HAP-1 (cell line): Measurements from ENCODE around the gene PTGR2.
"Not testable (repeated sequence)": the region's sequence is repeated elsewhere in the genome, so short reads cannot be mapped to it uniquely, and the experiment has no call there.

Source experiments
- DNase-seq, 2 experiments: peaks; one replicate each; pipeline ENCODE4 v3.0.0-alpha.2; 2016 to 2020; ENCODE audit warnings: low spot score in 2 of 2
- H3K27me3 ChIP-seq: fragments of 250-450 bp; sonication (Bioruptor Pico); 2 replicates; pipeline ENCODE4 v1.5.1; 2020; ENCODE audit warnings: low read depth, mild to moderate bottlenecking, moderate library complexity
- H3K36me3 ChIP-seq: fragments of 250-450 bp; sonication (Bioruptor Pico); replicated peaks from 2 replicates; pipeline ENCODE4 v1.5.1; 2020; ENCODE audit warnings: mild to moderate bottlenecking
- H3K4me1 ChIP-seq: fragments of 250-450 bp; sonication (Bioruptor Pico); 2 replicates; pipeline ENCODE4 v1.5.1; 2020; ENCODE audit warnings: mild to moderate bottlenecking
- H3K4me3 ChIP-seq: fragments of 250-450 bp; sonication (Bioruptor Pico); 2 replicates; pipeline ENCODE4 v1.5.1; 2020; ENCODE audit warnings: mild to moderate bottlenecking, moderate library complexity
- H3K9me3 ChIP-seq: fragments of 250-450 bp; sonication (Bioruptor Pico); 2 replicates; pipeline ENCODE4 v1.5.1; 2020; ENCODE audit warnings: mild to moderate bottlenecking, moderate library complexity
- in situ Hi-C: fragments of 300-500 bp; cut with MboI; formaldehyde crosslinking; loops from 3 replicates; pipeline ENCODE4 v1.14.3; 2020; ENCODE audit warnings: low sequenced_read_pairs, inconsistent platforms, mixed read lengths

The PTGR2 gene

DNA sequence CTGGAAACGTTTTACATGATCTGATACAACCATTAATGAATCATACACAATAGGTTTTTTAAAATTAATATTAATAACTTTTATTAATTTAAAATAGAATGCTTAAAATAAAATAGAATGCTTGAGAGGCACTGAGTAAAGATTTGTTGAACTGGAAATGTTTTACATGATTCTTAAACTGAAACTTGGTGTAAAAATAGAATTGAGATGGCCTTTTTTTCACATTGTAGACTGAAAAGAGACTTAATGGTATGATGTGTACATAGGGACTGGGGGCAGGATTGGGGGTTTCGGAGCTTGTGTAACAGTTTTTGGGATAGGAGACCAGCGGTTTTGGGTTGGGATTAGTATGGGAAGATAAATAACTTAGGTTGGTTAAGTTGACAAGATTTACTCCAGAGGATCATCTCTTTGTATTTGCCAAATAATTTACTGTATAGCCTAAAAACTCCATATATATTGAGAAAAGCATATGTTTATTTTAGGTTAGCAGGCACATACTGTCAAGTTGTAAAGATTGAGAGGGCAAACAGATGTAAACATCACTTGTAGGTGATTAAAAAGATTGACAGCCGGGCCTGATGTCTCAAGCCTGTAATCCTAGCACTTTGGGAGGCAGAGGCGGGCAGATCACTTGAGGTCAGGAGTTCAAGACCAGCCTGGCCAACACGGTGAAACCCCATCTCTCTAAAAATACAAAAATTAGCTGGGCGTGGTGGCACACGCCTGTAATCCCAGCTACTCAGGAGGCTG is 33.0 kb downstream of the PTGR2 start:
- Histone ChIP-seq H3K9me3 (no peaks in the 10 kb centered on the region), H3K36me3 (peaks cover 6% of the 10 kb centered on the region; the same call in 1 of the 2 replicates), H3K27me3 (no peaks in the 10 kb centered on the region), H3K4me1 (peaks cover 18% of the 10 kb centered on the region), H3K4me3 (no peak overlapping the region)
- in situ Hi-C loops: no loop called here
- no peak for DNase-seq

DNA sequence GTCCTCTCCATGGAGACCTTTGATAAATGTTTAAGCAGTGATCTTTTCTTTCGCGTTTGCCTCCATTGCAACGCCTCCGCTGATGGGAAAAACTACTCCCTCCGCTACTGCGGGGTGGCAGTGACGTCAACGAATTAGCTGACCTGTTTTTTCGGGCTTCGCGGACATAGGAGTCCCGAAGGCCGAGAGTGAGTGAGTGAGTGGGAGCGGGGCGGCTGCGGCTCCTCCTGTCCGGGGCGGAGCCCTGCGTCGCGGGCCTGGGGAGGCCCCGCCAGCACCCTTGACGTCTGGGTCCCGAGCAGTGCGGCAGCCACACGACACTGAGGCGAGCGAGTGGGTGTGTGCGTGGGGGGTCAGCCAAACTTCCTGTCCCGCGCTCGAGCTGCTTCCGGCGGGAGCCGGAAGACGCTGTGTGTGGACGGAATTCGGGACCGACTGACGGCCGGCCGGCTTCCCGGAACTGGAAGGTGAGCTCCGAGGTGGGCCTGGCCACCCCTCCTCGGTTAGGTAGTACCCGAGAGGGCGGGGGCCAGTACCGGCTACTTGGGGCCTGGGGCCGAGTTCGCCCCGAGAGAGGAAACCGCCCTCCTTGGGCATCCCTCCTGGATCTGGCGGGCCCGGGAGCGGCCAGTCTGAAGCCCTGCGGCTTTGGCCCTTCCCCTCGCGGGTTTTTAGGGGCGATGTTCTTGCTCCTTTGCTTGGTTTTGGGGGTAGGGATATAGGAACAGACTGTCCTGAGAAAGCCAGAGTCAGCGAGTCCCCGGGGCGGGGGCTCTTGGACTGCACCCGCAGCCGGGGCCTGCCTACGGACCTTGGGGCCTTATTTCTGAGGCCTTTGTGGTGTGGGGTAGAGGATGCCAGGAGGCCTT is 35.1 kb downstream of the PTGR2 start, which contains the start of gene ZNF410:
Gene ZNF410 (plus strand): TSS at position 411 of the 869 bp plus-strand sequence. CDS start 5,317 bp downstream, outside the sequence.
- Histone ChIP-seq H3K4me1 (peaks cover 18% of the 10 kb centered on the region), H3K9me3 (no peaks in the 10 kb centered on the region), H3K27me3 (no peaks in the 10 kb centered on the region), H3K4me3 (peak within 1 kb of the TSS; percentile 96), H3K36me3 (peaks cover 6% of the 10 kb centered on the region; the same call in 1 of the 2 replicates)
- DNase-seq: peak; percentile 96 to 97
- in situ Hi-C loops: no loop called here

GRCh38 chr14:73887318-73887616 is 35.6 kb downstream of the PTGR2 start:
- peak overlapping the region; percentile 96 for H3K4me3 ChIP-seq
- H3K27me3 ChIP-seq: no peaks in the 10 kb centered on the region
- DNase-seq: no peak
- no peaks in the 10 kb centered on the region for H3K9me3 ChIP-seq
- peaks cover 7% of the 10 kb centered on the region for H3K36me3 ChIP-seq
- in situ Hi-C loops: no loop called here
- H3K4me1 ChIP-seq: peaks cover 18% of the 10 kb centered on the region

GRCh38 chr14:73887694-73888459 is 36.2 kb downstream of the PTGR2 start:
- H3K27me3 ChIP-seq: no peaks in the 10 kb centered on the region
- peaks cover 18% of the 10 kb centered on the region for H3K4me1 ChIP-seq
- no peak for DNase-seq
- no peaks in the 10 kb centered on the region for H3K9me3 ChIP-seq
- H3K36me3 ChIP-seq: peaks cover 9% of the 10 kb centered on the region; the same call in 1 of the 2 replicates
- in situ Hi-C loops: no loop called here
- peak overlapping the region; percentile 96 for H3K4me3 ChIP-seq

GRCh38 chr14:73888460-73888725 is 36.8 kb downstream of the PTGR2 start:
- peaks cover 18% of the 10 kb centered on the region for H3K4me1 ChIP-seq
- H3K36me3 ChIP-seq: peaks cover 14% of the 10 kb centered on the region
- in situ Hi-C loops: no loop called here
- peak overlapping the region; percentile 96 for H3K4me3 ChIP-seq
- H3K27me3 ChIP-seq: no peaks in the 10 kb centered on the region
- H3K9me3 ChIP-seq: no peaks in the 10 kb centered on the region
- no peak for DNase-seq

DNA sequence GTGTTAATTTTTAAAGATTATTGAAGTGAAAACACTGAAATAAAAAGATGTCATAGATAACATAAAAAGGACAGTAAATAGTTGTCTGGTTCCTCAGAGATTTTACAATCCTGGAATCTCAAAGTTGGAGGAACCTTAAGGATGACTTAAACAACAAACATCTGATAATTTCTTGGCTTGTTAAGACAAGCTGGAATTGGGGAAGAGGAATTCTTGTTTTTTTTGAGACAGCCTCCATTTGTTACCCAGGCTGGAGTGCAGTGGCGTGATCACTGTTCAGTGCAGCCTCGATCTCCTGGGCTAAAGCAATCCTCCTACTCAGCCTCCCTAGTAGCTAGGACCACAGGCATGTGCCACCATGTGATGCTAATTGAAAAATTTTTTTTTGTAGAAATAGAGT is 37.3 kb downstream of the PTGR2 start:
- Histone ChIP-seq H3K36me3 (peaks cover 20% of the 10 kb centered on the region), H3K4me1 (peaks cover 18% of the 10 kb centered on the region), H3K9me3 (no peaks in the 10 kb centered on the region), H3K4me3 (peak overlapping the region; percentile 96), H3K27me3 (no peaks in the 10 kb centered on the region)
- DNase-seq: no peak
- in situ Hi-C loops: no loop called here

- H3K9me3 ChIP-seq: no peaks in the 10 kb centered on the region
- DNase-seq: no peak
- no peaks in the 10 kb centered on the region for H3K27me3 ChIP-seq
- peaks cover 18% of the 10 kb centered on the region for H3K4me1 ChIP-seq
- in situ Hi-C loops: no loop called here
- peaks cover 22% of the 10 kb centered on the region for H3K36me3 ChIP-seq
- H3K4me3 ChIP-seq: no peak overlapping the region
These were observed 37.7 kb downstream of the PTGR2 start for GRCh38 chr14:73889376-73889775.

DNA sequence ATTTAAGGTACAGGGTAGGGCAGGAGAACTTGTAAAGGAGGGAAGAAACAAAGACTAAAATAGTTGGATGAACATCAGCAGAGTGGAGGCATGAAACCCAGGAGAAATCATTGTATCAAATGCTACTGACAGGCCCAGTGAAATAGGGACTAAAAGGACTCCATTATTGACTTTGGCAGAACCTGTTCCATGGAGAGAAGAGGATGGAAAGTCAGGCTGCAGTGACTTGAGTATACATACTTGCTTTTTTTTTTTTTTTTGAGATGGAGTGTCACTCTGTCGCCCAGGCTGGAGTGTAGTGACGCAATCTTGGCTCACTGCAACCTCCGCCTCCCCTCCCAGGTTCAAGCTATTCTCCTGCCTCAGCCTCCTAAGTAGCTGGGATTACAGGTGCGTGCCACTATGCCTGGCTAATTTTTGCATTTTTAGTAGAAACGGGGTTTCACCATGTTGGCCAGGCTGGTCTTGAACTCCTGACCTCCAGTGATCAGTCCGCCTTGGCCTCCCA is 42.6 kb downstream of the PTGR2 start:
- peaks cover 64% of the 10 kb centered on the region for H3K36me3 ChIP-seq
- in situ Hi-C loops, DNase-seq, H3K4me1 ChIP-seq, H3K4me3 ChIP-seq, H3K9me3 ChIP-seq, H3K27me3 ChIP-seq: not testable (repeated sequence)

DNA sequence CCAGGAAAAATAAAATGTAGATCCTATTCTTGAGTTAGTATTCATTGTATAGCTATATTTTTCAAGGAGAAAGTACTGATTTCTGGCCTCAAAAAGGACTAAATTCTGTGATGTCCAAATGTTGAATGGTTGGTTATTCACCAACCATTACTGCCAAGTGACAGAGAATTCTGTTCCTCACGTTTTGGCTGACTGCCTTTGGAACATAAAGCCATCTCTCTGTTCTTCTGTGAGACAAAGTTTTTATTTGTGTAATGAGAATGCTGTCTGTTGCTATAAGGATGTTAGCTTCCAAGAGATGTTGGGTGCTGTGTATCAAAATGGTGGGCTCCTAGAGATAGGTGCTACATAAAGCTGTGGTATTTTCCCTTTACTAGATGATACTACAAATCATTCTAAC is 44.3 kb downstream of the PTGR2 start:
- Histone ChIP-seq H3K4me3 (no peak overlapping the region), H3K36me3 (peaks cover 71% of the 10 kb centered on the region), H3K4me1 (no peaks in the 10 kb centered on the region), H3K9me3 (no peaks in the 10 kb centered on the region), H3K27me3 (no peaks in the 10 kb centered on the region)
- in situ Hi-C loops: no loop called here
- no peak for DNase-seq

DNA sequence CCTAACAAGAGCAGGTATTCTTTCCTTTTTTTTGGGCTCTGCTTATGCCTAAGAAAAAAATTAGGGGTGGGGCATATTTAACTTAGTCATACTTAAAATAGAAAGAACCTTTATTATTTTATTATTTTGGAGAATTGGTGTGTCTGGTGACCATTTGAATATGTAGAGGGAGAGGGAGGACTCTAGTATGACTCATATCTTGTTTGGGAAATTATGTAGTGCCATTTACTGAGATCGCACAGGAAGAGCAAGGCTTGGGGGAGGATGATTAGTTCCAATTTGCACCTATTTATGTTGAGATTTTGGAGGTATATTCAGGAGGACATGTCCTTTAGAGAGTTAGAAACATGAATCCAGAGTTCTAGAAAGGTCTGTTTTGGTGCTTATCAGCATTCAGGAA is 44.9 kb downstream of the PTGR2 start:
- in situ Hi-C loops: no loop called here
- peaks cover 73% of the 10 kb centered on the region for H3K36me3 ChIP-seq
- H3K27me3 ChIP-seq: no peaks in the 10 kb centered on the region
- H3K4me3 ChIP-seq: no peak overlapping the region
- H3K4me1 ChIP-seq: no peaks in the 10 kb centered on the region
- no peaks in the 10 kb centered on the region for H3K9me3 ChIP-seq
- DNase-seq: no peak

GRCh38 chr14:73903028-73903427 is 51.4 kb downstream of the PTGR2 start:
- in situ Hi-C loops: loop anchor here (25.0 kb wide), 1 partner anchor 791 kb away; no protein-coding TSS in a partner anchor
- H3K36me3 ChIP-seq: peaks cover 64% of the 10 kb centered on the region
- H3K27me3 ChIP-seq: no peaks in the 10 kb centered on the region
- H3K4me3 ChIP-seq: no peak overlapping the region
- DNase-seq: no peak
- H3K9me3 ChIP-seq: no peaks in the 10 kb centered on the region
- H3K4me1 ChIP-seq: no peaks in the 10 kb centered on the region

DNA sequence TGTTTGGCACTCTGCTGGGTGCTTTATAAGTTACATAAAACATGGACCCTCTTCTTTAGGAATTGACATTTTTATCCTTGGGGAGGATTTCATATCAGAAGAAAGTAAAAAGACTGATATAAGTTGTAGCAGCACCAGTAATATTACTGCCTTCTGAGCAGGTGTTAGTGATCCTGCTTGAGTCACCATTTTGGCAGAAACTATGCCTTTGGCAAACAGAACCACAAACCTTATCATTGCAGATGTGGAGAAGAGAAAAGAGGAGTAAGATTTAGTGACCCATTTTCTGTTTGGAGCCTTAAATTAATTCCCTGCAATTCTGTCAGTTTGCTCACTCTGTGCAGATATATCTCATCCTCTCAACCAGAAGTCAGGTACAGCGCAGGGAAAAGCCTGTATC is 58.0 kb downstream of the PTGR2 start:
- Histone ChIP-seq H3K36me3 (peaks cover 78% of the 10 kb centered on the region), H3K4me1 (no peaks in the 10 kb centered on the region), H3K9me3 (no peaks in the 10 kb centered on the region), H3K27me3 (no peaks in the 10 kb centered on the region), H3K4me3 (no peak overlapping the region)
- no peak for DNase-seq
- in situ Hi-C loops: loop anchor here (25.0 kb wide), 1 partner anchor 797 kb away; no protein-coding TSS in a partner anchor

- no peak overlapping the region for H3K4me3 ChIP-seq
- no peaks in the 10 kb centered on the region for H3K27me3 ChIP-seq
- H3K36me3 ChIP-seq: peaks cover 57% of the 10 kb centered on the region
- H3K9me3 ChIP-seq: no peaks in the 10 kb centered on the region
- no peaks in the 10 kb centered on the region for H3K4me1 ChIP-seq
- DNase-seq: no peak
- in situ Hi-C loops: loop anchor here (25.0 kb wide), 1 partner anchor 801 kb away; no protein-coding TSS in a partner anchor
These were observed 61.6 kb downstream of the PTGR2 start for GRCh38 chr14:73913256-73913655.
